Measurements from ENCODE around the gene TTC23.

Gene TTC23

DNA sequence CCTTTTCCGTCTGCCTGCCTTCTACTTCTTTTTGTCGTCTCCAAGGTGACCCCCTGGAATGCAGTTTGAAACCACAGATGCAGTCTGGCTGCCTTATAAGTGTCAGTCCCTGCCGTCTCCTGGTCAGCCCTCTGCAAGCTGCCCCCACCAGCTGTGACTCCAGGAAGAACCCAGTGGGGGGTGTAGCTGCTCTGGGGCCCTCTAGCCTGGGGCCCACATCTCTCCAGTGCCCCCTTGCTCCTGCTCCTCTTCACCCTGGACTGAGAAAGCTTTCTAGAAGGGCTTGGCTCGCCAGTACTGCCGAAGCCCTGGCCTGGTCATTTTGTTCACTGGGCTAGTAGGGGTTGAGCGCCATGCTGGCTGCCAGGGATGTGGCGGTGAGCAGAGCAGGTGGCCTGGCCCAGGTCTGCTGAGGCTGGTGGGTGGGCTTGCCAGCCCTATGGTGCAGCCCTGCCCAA is 123.2 kb downstream of the TTC23 start:
- TF ChIP-seq, protein P1, sequence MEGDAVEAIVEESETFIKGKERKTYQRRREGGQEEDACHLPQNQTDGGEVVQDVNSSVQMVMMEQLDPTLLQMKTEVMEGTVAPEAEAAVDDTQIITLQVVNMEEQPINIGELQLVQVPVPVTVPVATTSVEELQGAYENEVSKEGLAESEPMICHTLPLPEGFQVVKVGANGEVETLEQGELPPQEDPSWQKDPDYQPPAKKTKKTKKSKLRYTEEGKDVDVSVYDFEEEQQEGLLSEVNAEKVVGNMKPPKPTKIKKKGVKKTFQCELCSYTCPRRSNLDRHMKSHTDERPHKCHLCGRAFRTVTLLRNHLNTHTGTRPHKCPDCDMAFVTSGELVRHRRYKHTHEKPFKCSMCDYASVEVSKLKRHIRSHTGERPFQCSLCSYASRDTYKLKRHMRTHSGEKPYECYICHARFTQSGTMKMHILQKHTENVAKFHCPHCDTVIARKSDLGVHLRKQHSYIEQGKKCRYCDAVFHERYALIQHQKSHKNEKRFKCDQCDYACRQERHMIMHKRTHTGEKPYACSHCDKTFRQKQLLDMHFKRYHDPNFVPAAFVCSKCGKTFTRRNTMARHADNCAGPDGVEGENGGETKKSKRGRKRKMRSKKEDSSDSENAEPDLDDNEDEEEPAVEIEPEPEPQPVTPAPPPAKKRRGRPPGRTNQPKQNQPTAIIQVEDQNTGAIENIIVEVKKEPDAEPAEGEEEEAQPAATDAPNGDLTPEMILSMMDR (IDR thresholded peaks at IDR 0.05; ENCODE audit: control insufficient read depth, insufficient read depth, low read depth, low read length, missing control alignments), result no peak
- H3K4me3 ChIP-seq (ENCODE audit: control insufficient read depth, low read depth, low read length), result no peak overlapping the region
- no peak for DNase-seq (ENCODE audit: low read depth)

DNA sequence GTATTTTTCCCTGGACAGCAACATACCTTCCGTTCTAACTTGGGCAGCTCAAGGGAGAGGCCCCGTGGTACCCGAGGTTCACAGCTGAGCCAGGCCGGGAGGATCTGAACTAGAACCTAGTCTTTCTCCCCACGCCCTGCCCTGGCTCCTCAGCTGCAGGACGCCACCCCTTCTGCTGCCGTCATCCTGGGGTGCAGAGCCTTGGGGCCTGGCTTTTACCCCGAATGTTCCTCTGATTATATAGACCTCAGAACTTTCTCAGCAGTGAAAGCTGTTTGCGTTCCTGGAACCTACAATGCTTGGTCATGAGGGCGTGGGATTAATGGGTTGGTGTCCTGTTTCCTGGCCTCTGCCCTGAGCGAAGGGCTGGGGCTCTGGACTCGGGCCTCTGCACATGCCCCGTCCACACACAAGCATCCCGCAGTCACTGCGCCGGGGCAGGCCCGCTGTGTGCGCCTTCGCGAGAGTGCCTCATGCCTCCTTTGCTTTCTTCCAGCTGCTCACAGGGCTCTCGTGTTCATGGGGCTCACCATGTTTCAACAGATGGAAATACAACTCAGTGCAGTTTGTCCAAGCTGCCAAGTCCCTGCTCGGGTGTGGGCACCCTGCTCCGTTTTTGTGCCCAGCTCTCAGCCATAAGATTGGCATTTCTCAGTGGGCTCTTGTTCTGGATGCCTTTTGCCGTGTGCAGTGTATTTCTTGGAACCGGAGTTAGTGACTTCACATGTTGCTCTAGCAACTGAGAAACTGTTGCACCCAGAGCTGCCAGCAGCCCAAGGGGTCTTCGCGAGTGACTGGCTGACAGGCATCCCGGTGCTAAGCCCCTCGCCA is 124.1 kb downstream of the TTC23 start:
- TF ChIP-seq, protein P1 (IDR thresholded peaks at IDR 0.05; ENCODE audit: control insufficient read depth, insufficient read depth, low read depth, low read length, missing control alignments), result no peak
- H3K4me3 ChIP-seq (ENCODE audit: control insufficient read depth, low read depth, low read length), result no peak overlapping the region
- no peak for DNase-seq (ENCODE audit: low read depth)

DNA sequence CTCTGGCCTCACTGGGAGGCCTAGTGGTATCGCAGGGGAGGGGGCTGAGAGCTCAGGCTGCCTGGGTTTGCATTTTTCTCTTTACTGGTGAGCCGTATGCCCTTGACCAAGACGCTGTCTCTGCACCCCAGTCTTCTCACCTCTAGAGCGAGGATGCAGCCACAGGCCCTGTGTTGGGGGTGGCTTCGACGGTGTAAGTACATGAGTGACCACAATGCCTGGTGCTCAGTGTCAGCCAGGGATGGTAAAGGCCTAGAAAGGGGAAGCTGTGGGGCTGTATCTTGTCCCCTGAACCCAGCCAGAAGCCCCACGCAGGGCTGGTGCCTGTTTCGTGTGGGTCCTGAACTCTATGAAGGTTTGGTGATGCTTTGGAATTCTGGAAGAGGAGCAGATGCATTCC is 124.7 kb downstream of the TTC23 start:
- TF ChIP-seq, protein P1 (IDR thresholded peaks at IDR 0.05; ENCODE audit: control insufficient read depth, insufficient read depth, low read depth, low read length, missing control alignments), result no peak
- H3K4me3 ChIP-seq (ENCODE audit: control insufficient read depth, low read depth, low read length), result no peak overlapping the region
- DNase-seq (ENCODE audit: low read depth), result no peak

DNA sequence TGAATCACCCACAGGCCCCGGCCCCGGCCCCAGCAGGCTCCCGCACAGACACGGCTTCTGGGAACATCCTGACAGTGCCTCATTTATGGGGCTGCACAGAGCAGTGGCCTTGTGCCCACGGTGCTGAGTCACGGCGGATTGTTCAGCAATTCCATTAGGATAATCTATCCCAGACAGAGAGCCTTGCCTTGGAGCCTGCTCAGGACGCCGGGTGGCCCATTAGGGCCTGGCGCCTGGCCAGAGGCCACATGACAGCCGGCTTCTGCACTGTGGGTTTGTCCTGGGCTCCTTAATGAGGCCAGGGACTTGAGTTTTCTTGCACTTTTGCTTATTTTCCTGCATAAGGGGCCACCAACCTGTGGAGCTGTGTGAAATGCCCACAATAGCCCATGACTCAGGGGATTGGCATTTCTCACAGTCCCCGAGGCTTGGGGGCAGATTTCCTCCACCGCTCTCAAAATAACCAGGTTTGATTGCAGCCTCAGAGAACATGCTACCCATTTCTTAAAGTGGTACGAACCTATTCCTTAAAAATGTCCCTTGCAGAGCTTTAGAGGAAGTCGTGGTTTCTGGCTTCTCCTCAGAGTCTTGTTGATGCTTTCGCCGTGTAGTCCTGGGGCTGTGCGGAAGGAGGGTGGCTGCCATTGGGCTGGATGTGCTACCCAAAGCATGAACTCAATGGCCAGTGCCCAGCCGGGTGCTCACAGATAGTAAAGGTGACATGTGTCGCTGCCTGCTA is 125.5 kb downstream of the TTC23 start:
- TF ChIP-seq, protein P1 (IDR thresholded peaks at IDR 0.05; ENCODE audit: control insufficient read depth, insufficient read depth, low read depth, low read length, missing control alignments), result no peak
- peak overlapping the region; percentile 30 for H3K4me3 ChIP-seq (ENCODE audit: control insufficient read depth, low read depth, low read length)
- DNase-seq (ENCODE audit: low read depth), result peak; percentile 93

DNA sequence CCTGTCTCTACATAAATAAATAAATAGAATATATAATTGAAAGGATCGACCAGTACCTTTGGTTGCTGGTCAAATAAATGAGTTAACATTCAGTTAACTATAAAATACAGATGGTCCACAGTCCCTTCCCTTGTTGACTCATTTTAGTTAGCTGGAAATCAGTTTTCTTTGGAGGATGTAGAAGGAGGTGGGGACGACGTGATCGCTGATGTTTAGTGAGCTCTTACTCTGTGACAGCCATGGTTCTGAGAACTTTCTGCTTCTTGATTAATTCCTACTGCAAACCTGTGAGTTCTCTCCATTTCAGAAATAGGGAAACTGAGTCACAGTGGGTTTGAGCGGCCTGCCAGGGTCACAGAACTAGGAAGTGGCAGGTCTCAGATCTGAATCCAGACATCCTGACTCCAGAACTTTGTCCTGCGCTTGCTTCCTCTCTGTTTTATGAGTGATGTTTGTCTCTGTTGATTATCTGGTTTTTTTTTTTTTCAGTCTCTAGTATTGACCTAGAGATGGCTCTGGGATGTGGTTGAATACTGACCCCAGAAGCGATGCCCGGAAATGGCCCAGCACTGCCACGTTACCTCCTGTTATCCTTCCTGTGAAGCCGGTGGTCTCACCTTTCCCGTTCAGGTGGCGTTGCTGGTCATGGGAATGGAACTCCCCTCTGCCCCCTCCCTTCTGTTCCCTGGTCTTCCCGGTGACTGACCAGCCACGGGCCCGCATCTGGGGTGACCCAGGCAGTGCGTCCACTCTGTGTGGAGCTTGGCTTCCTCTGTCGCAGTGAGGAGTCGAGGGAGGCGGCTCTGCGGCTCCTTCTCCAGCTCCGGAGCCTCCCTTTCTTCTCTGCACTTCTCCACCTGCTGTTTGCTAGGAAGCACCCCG is 126.3 kb downstream of the TTC23 start:
- no peak for DNase-seq (ENCODE audit: low read depth)
- H3K4me3 ChIP-seq (ENCODE audit: control insufficient read depth, low read depth, low read length), result peak overlapping the region; percentile 30
- TF ChIP-seq, protein P1 (IDR thresholded peaks at IDR 0.05; ENCODE audit: control insufficient read depth, insufficient read depth, low read depth, low read length, missing control alignments), result no peak
